EL (cell line): ENCODE data around the gene THBS3.
A peak's percentile ranks its signal among the peaks of the same experiment; 100 is the strongest.
"Not testable (repeated sequence)": the region's sequence is repeated elsewhere in the genome, so short reads cannot be mapped to it uniquely, and the experiment has no call there.

Source experiments
- DNase-seq: peaks from one replicate; pipeline ENCODE4 v3.0.0-alpha.2; 2016

Gene THBS3

DNA sequence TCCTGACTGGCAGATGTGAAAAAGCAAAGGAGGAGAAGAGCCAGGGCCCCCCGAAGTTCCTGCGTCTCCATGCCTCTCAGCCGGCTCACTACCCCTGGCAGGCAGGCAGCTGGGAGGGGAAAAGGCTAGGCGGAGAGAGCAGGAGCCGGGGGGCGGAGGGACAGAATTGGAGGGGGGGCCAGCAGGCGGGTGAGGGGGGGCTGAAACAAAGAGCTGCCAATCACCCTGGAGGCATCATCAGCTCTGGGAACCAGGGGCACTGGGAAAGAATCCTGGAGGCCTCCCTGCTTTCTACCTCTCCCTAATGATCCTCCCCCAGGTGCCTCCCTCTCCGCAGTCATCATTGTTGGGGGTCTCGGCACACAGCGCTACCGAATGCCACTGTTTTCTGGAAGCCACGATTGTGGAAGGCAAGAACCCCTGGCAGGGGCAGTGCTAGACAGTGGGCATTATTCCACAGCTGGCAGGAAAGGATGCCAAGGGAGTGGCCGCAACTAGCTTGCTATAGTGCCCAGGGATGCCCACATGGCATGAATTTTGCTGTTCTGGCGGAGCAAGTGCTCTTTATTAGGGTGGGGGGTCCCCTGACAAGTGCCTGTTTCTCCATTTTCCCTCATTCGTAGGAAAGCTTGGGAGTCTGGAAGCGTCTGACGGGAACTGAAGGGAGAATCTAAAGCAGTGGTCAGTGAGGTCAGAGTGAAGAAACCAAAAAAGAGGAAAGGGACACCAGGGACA lies at the start of gene THBS3:
TSS of gene THBS3 (minus strand) at position 92 of the 735 bp plus-strand sequence. CDS start at position 71, 21 bp downstream.
- peak; percentile 41 for DNase-seq

- DNase-seq = no peak
Measured at GRCh38 chr1:155256058-155256852, 48.6 kb upstream of the THBS3 start.

GRCh38 chr1:155255243-155256007 lies 47.7 kb upstream of the THBS3 start, which contains the start of gene ENTREP3:
Gene ENTREP3 (minus strand): TSS chr1:155255483. CDS start chr1:155254877, 606 bp downstream.
- DNase-seq = peak; percentile 87

DNA sequence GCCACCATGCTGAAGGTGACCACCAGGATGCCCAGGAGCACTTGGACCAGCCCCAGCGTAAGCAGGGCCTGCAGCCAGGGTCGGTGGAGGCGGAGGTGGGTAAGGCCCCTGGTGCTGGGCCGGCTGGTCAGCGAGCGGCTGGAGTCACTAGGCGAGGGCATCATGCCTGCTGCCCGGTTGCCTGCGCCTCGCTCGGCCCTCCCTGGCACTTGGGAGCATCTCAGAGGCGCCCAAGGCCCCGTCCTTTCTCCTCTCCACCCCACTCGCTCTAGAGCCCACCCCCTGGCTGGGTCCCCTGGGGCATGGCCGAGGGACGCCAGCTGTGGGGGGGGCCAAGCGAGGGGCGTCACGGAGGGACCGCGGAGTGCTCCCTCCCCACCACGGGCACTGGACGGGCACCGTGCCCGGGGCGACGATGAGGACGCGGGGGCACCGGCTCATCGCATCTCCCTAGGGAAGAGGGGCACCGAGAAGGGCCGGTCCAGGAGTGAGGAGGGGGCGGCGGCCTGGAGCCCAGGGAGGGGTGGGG lies 47.1 kb upstream of the THBS3 start:
- peak; percentile 39 for DNase-seq

DNA sequence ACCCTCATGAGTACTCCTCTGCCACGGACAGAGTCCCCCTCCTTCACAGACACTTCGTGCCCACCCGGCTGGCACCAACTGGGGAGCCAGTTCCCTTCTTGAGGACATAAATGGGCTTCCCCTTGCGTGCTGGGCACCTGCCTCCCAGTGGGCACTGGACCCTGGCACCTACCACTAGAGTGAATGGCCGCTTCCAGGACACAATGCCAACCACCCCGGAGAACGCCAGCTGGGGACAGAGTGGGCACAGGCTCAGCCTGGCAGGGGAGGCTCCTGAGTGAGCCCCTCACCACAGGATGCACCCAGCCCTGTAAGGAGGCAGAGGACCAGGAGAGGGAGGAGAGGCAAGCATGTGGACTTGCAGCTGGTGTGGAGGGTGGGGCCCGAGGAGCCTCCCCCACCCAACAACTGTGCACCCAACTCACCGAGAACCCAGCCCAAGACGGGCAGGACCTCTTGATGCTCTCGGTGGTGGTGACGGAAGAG lies 46.6 kb upstream of the THBS3 start:
- peak; percentile 21 for DNase-seq

- DNase-seq = peak; percentile 21
Measured at GRCh38 chr1:155253797-155254196, 46.1 kb upstream of the THBS3 start.

DNA sequence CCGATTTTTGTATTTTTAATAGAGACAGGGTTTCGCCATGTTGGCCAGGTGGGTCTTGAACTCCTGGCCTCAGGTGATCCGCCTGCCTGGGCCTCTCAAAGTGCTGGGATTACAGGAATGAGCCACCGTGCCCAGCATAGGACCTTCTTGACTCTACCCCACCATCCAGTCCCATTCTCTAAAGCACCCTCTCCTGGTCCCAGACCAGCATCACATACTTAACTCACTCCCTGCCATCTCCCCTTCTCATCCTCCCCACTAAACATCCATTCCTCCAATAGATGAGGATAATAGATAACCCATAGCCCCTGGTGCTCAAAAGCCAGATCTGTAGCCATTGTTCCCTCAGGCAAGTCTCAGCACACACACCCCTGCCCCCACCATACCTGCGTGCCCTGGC lies 45.5 kb upstream of the THBS3 start:
- DNase-seq = no peak

GRCh38 chr1:155251566-155251965 lies 43.9 kb upstream of the THBS3 start:
- no peak for DNase-seq

DNA sequence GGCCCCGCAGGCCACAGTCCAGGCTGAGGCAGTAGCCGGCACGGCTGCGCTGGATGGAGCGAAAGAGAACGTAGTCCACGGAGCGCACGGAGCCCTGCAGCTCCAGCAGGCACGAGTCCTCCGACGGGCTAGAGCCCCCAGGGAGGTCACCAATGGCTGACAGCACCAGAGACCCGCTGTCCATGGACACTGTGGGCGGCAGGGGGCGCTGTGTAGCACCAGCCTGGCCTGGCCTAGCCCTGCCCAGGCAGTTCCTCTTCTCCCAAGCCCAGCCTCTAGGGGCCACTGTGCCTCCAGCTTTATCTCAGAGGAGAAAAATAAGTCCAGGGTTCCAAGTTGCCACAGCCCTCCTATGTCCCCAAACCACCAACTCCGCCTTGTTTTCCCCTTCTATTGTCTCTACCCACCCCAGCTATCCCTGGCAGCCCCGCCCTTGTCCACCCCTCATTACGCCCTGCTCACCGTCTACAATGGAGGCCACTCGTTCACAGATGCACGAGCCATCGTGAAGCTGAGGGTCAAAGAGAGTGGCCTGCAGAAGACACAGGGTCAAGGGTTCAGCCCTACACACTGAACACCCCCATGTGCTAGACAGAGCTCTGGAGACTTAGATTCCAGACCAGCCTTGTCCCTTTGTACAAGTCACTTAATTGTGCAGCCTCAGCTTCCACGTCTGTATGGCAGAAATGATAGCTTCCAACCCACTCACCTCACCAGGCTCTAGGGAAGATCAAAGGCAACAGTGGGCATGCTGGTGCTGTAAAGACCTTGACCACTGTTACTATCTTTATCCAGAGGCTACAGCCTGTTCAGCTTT lies 43.1 kb upstream of the THBS3 start:
- DNase-seq = peak; percentile 88

DNA sequence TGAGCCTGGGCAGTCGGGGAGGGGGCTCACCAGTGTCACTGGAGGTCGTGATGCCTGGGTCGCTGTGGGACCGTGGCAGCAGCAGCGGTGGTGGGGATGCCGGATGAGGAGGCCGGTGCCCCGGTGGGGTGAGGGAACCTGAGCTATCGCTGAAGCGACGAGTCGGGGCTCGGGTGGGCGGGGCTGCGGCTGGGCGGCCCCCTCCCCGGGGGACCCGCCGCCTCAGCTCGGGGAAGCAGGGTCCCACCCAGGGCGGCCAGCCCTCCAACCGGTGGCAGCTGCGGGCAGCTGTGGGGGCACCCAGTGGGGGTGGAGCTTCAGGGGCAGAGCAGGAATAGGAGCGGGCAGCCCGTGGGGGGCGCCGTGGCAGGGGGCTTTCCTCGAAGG lies 42.5 kb upstream of the THBS3 start:
- no peak for DNase-seq

- no peak for DNase-seq
Measured at GRCh38 chr1:155247667-155248553, 40.2 kb upstream of the THBS3 start.

- DNase-seq = not testable (repeated sequence)
Measured at GRCh38 chr1:155246796-155247195, 39.1 kb upstream of the THBS3 start.

- no peak for DNase-seq
Measured at GRCh38 chr1:155245163-155245524, 37.4 kb upstream of the THBS3 start.

GRCh38 chr1:155244368-155245162 lies 36.9 kb upstream of the THBS3 start:
- peak; percentile 100 for DNase-seq

GRCh38 chr1:155242805-155243358 lies 35.2 kb upstream of the THBS3 start:
- DNase-seq = no peak

DNA sequence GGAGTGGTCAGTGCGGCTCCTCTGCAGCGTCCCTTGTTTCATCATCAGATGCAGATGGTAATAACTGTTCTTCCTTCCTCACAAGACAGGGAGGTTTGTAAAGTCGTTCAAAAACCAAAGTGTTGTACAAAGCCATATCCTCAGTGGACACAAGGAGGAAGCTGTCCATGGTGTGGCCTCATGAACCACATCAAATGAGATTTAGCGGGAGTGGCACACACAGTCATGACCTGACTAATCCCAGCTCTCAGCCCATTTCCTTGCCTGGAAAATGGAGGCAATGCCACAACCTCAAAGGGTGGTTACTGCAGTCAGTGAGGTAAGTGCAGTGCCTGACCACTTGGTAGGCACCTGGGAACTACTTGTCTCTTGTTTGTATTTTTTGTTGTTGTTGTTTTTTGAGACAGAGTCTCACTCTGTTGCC lies 34.2 kb upstream of the THBS3 start:
- no peak for DNase-seq

- DNase-seq = peak; percentile 89
Measured at GRCh38 chr1:155241069-155241679, 33.5 kb upstream of the THBS3 start.

DNA sequence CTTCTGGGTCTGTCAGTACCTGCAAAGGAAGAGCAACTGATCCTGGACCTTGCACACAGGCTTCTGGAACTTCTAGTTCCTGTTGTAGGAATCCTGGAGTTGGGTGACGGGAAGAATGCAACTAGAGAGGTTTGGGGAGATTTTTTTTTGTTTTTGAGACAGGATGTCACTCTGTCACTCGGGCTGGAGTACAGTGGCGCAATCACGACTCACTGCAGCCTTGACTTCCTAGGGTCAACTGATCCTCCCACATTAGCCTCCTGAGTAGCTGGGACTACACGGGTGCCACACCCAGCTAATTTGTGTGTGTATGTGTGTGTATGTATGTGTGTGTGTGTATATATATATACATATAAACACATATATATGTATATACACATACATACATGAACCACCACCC lies 28.8 kb upstream of the THBS3 start:
- no peak for DNase-seq

- DNase-seq = not testable (repeated sequence)
Measured at GRCh38 chr1:155235375-155235774, 27.7 kb upstream of the THBS3 start.
